HG03196 (cell line): Measurements from ENCODE around the gene NEUROD6.

Source experiments
- ATAC-seq: cut with Tn5 transposase; IDR thresholded peaks from one replicate; pipeline ENCODE4 v1.9.1; 2021; ENCODE audit not compliant: unreplicated experiment

The NEUROD6 gene

GRCh38 chr7:31335161-31335856 lies 5.2 kb downstream of the NEUROD6 start:
- ATAC-seq: no peak

- no peak for ATAC-seq
Observed at GRCh38 chr7:31333291-31333690, 7.2 kb downstream of the NEUROD6 start.

- no peak for ATAC-seq
Observed at GRCh38 chr7:31327071-31327470, 13.5 kb downstream of the NEUROD6 start.

- no peak for ATAC-seq
Observed at GRCh38 chr7:31326416-31326815, 14.1 kb downstream of the NEUROD6 start.

GRCh38 chr7:31323101-31323500 lies 17.4 kb downstream of the NEUROD6 start:
- no peak for ATAC-seq

GRCh38 chr7:31320675-31321074 lies 19.9 kb downstream of the NEUROD6 start:
- ATAC-seq: no peak

GRCh38 chr7:31318313-31318712 lies 22.2 kb downstream of the NEUROD6 start:
- ATAC-seq: no peak

GRCh38 chr7:31316876-31317275 lies 23.6 kb downstream of the NEUROD6 start:
- no peak for ATAC-seq

- ATAC-seq: no peak
Observed at GRCh38 chr7:31315758-31316157, 24.8 kb downstream of the NEUROD6 start.

- no peak for ATAC-seq
Observed at GRCh38 chr7:31314781-31315180, 25.7 kb downstream of the NEUROD6 start.

GRCh38 chr7:31312889-31313288 lies 27.6 kb downstream of the NEUROD6 start:
- ATAC-seq: no peak

- no peak for ATAC-seq
Observed at GRCh38 chr7:31311552-31311951, 29.0 kb downstream of the NEUROD6 start.

- no peak for ATAC-seq
Observed at GRCh38 chr7:31310321-31310935, 30.1 kb downstream of the NEUROD6 start.

GRCh38 chr7:31309407-31309806 lies 31.1 kb downstream of the NEUROD6 start:
- no peak for ATAC-seq

GRCh38 chr7:31308652-31309051 lies 31.9 kb downstream of the NEUROD6 start:
- ATAC-seq: no peak

GRCh38 chr7:31307972-31308371 lies 32.6 kb downstream of the NEUROD6 start:
- ATAC-seq: no peak

GRCh38 chr7:31305260-31305659 lies 35.3 kb downstream of the NEUROD6 start:
- ATAC-seq: no peak

- ATAC-seq: no peak
Observed at GRCh38 chr7:31304446-31304845, 36.1 kb downstream of the NEUROD6 start.

GRCh38 chr7:31302356-31302755 lies 38.2 kb downstream of the NEUROD6 start:
- no peak for ATAC-seq

- no peak for ATAC-seq
Observed at GRCh38 chr7:31299336-31299735, 41.2 kb downstream of the NEUROD6 start.

- no peak for ATAC-seq
Observed at GRCh38 chr7:31290601-31291000, 49.9 kb downstream of the NEUROD6 start.
